ENCODE data around the gene CDH3. TPM values are rescaled to one million over a fixed set of nuclear protein-coding genes. Genes with fewer than 3 reads are reported as not detected.
A peak's percentile ranks its signal among the peaks of the same experiment; 100 is the strongest.

Gene CDH3
- total RNA-seq: 17.4 TPM

GRCh38 chr16:68644715-68645493 lies at the start of gene CDH3:
Gene CDH3 (plus strand): TSS chr16:68645310. CDS start chr16:68645380, 70 bp downstream.
- peak; percentile 56 for DNase-seq (ENCODE audit: low spot score)

- DNase-seq (ENCODE audit: low spot score): no peak
These were observed 48.8 kb upstream of the CDH3 start for GRCh38 chr16:68596266-68596665.

- no peak for DNase-seq (ENCODE audit: low spot score)
These were observed 45.5 kb upstream of the CDH3 start for GRCh38 chr16:68599586-68599985.

- no peak for DNase-seq (ENCODE audit: low spot score)
These were observed 39.4 kb upstream of the CDH3 start for GRCh38 chr16:68605746-68606145.

- no peak for DNase-seq (ENCODE audit: low spot score)
These were observed 37.7 kb upstream of the CDH3 start for GRCh38 chr16:68607443-68607842.

- DNase-seq (ENCODE audit: low spot score): no peak
These were observed 36.8 kb upstream of the CDH3 start for GRCh38 chr16:68608330-68608729.

DNA sequence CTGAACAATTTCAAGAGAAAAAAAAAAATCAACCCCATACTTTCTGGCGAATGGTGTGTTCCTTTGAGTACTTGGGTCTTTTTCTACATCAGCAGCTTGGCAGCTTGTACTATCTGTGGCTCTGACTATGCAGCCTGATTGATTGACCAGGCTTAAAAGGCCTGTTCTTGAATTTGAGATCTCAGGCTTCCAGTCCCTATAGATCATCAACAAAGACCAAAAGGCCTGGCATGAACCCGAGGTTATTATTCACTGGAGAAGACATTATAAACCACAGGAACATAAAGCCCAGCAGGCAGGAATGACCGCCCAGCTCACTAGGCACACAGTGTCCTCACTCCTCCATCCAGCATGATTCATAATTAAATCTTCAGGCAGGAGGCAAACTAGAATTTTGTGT lies 32.1 kb upstream of the CDH3 start:
- no peak for DNase-seq (ENCODE audit: low spot score)

DNA sequence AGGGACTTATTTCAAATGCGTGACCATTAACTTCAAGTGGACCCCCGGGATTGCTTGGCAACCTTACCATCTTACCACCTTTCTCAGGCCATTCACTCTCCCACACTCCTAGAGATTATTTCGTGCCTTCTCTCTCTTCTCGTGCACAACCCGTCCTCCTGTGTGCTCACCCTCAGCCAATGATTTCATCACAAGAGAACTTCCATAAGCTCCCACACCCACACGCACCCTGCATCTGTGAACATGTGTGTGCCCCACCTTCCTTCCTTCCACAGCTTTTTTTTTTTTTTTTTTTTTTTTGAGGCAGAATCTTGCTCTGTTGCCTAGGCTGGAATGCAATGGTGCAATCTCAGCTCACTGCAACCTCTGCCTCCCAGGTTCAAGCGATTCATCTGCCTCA lies 27.4 kb upstream of the CDH3 start:
- no peak for DNase-seq (ENCODE audit: low spot score)

GRCh38 chr16:68626557-68626956 lies 18.6 kb upstream of the CDH3 start:
- DNase-seq (ENCODE audit: low spot score): no peak

DNA sequence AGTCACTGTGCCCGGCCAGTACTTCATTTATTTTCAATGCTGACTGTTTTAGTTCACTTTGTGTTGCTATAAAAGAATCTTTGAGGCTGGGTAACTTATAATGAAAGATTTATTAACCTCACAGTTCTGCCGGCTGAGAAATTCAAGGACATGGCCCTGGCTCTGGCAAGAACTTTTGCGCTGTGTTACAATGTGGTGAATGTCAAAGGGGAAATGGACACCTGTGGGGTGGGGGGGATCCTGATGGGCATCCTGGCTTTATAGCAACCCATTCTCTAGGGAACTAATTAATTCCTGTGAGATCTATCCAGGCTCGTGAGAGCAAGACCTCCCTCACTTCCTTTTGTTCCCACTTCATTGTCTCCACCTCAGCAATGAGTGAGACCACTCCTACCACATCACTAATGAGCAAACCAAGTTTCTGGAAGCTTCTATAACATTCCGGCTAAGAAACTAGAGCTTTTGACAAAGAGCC lies 17.1 kb upstream of the CDH3 start:
- DNase-seq (ENCODE audit: low spot score): no peak

GRCh38 chr16:68629351-68629910 lies 15.7 kb upstream of the CDH3 start:
- DNase-seq (ENCODE audit: low spot score): no peak

GRCh38 chr16:68636064-68636560 lies 9.0 kb upstream of the CDH3 start:
- DNase-seq (ENCODE audit: low spot score): no peak

- no peak for DNase-seq (ENCODE audit: low spot score)
These were observed 8.3 kb upstream of the CDH3 start for GRCh38 chr16:68636818-68637217.

DNA sequence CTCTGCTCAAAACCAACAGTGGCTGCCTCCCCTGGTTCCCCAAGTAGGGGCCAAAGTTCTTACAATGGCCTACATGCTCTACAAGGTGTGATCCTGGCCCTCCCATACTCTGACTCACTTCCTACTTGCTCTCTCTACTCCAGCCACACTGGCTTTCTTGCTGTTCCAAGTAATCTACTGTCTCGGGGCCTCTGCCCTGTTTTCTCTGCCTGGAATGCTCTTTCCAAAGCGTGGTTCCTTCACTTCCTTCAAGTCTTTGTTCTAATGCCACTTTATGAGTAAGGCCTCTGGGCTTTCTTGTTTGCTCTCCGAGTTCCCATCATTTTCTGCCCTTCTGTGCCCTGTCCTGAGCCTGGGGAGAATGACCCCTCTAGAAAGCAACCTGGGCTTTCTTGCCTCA lies 4.1 kb upstream of the CDH3 start:
- no peak for DNase-seq (ENCODE audit: low spot score)

DNA sequence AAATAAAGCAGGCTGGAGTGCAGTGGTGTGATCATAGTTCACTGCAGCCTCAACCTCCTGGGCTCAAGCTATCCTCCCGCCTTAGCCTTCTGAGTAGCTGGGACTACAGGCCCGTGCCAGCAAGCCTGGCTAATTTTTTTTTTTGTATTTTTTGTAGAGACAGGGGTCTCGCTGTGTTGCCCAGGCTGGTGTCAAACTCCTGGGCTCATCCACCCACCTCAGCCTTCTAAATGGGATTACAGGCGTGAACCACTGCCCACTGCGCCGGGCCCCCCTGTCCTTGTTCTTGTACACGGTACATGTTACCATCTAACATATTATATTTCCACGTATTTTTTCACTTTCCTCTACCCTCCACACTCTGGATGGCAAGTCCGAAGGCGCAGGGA lies 3.1 kb upstream of the CDH3 start:
- DNase-seq (ENCODE audit: low spot score): no peak

DNA sequence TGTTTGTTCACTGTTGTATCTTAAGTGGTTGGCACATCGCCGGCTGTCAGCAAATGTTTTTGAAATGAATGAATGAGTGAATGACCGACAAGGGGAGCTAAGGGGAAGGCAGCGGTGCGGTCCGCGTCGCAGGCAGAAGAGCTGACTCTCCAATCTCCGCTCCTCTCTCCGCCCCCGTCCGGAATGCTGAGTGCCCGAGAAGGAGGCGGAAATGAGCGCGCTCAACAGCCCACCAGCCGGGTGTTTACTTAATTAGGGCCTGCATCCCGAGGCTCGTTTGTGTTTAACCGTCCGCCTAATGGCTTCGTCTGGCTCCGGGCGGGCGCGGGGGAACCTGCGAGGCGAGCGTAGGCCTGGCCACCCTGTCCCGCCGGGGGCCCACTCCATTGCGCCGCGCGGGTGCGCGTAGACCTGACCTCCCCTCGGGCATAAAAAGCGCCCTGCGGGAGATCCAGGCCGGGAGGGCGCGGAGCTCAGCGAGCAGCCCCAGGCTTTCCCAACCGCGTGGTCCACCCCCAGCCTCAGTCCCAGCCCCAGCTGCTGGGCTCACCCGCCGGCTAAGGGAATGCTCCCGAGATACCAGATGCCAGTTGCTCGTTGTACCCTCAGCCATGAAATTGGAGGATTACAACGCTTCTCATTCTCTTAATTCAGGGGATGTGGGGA lies 2.5 kb upstream of the CDH3 start:
- DNase-seq (ENCODE audit: low spot score): peak; percentile 47

- no peak for DNase-seq (ENCODE audit: low spot score)
These were observed 1.9 kb upstream of the CDH3 start for GRCh38 chr16:68643227-68643626.

DNA sequence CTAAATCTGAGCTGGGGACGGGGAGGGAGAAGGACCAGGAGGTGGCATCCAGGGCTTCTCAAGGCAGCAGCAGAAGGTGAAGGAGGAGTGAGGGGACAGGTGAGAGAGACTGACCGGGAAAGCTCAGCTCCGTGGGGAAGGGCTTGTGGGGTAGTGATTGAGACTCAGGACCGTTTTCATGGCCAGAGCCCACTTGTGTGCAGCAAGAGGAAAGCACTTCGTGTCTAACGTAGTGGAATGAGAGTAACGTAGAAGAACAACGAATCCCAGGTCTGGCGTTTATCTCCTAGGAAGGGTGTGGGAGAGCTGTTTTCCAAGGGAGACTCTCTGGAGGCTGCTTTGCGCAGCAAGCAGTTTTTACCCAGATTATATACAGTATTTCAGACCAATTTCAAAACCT lies 1.3 kb upstream of the CDH3 start:
- DNase-seq (ENCODE audit: low spot score): no peak

GRCh38 chr16:68644296-68644695 lies 814 bp upstream of the CDH3 start:
- no peak for DNase-seq (ENCODE audit: low spot score)

DNA sequence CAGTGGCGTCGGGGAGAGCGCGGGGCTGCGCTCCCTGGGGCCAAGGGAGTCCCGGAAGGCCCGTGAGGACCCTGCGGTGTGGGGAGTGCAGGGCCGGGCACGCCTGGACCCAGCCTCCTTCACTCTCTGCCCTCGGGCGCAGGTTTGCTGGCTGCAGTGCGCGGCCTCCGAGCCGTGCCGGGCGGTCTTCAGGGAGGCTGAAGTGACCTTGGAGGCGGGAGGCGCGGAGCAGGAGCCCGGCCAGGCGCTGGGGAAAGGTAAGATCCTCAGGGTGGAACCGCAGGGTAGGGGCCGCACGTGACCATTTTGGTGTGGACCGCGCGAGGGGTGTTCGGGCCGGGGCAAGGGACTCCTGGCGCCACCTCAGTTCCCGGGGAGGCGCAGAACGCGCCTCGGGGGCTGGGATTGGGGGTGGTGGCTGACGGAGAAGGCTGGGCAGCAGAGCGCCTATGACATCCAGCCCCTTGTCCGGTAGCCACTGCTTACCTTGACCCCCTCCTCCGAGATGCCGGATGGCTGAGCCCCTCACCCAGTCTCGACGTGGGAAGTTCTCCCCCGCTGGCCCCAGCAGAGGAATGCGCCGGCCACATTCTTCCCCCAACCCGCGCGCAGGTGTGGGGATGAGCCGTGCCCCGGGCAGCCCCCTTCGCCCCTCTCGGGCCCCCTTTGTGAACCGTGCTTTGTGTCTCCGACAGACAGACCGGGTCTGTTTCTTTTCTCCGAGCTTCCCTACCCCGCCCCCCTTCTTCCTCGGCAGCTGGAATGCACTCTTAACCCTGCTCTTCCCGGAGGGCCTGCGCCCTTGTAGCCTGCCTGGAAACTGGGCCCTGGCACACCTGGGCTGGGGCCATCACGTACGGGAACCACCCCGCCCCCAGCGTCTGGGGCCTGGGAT lies 631 bp downstream of the CDH3 start:
- no peak for DNase-seq (ENCODE audit: low spot score)

- no peak for DNase-seq (ENCODE audit: low spot score)
These were observed 2.0 kb downstream of the CDH3 start for GRCh38 chr16:68646953-68647659.
